Fibroblast of lung (primary cell): Measurements from ENCODE around the gene MCF2L. TPM values are rescaled to one million over a fixed set of nuclear protein-coding genes. Genes with fewer than 3 reads are reported as not detected.

ENCODE experiments used
- DNase-seq, 2 donors: peaks; one replicate each; pipeline versions ENCODE4 v3.0.0 to v3.0.0-alpha.2; 2010; ENCODE audit warnings: low read depth in 2 of 2
- H2AFZ ChIP-seq: 2 replicates; pipeline ENCODE4 v1.5.1; 2012; ENCODE audit warnings: low read length, control low read depth, inconsistent platforms
- H3K27ac ChIP-seq: 2 replicates; pipeline ENCODE4 v1.5.1; 2011; ENCODE audit warnings: low read length, control low read depth; ENCODE audit not compliant: insufficient read depth
- H3K27me3 ChIP-seq: 2 replicates; pipeline ENCODE4 v1.5.1; 2011; ENCODE audit warnings: mild to moderate bottlenecking, low read length; ENCODE audit not compliant: control insufficient read depth, insufficient read depth
- H3K36me3 ChIP-seq: 2 replicates; pipeline ENCODE4 v1.5.1; 2011; ENCODE audit warnings: low read length; ENCODE audit not compliant: control insufficient read depth, insufficient read depth
- H3K4me1 ChIP-seq: 2 replicates; pipeline ENCODE4 v1.5.1; 2011; ENCODE audit warnings: low read length; ENCODE audit not compliant: control insufficient read depth, insufficient read depth; ENCODE audit errors: extremely low read depth
- H3K4me2 ChIP-seq: 2 replicates; pipeline ENCODE4 v1.5.1; 2011; ENCODE audit warnings: low read length, control low read depth; ENCODE audit not compliant: insufficient read depth; ENCODE audit errors: extremely low read depth
- H3K4me3 ChIP-seq, 4 experiments: fragments of 200-600 bp in 1 of 4; sonication (generic) in 1 of 4; replicated peaks in 1 of 4; 2 replicates each; pipeline ENCODE4 v1.5.1; 2011 to 2016; ENCODE audit warnings: low read length in 4 of 4, low read depth in 3 of 4, mild to moderate bottlenecking in 3 of 4, control low read depth in 2 of 4, inconsistent platforms in 1 of 4, mixed read lengths in 1 of 4; ENCODE audit not compliant: insufficient read depth in 1 of 4; ENCODE audit errors: control extremely low read depth in 1 of 4
- H3K79me2 ChIP-seq: 2 replicates; pipeline ENCODE4 v1.5.1; 2012; ENCODE audit warnings: mild to moderate bottlenecking, low read length, inconsistent platforms; ENCODE audit not compliant: control insufficient read depth, insufficient read depth
- H3K9ac ChIP-seq: 2 replicates; pipeline ENCODE4 v1.5.1; 2011; ENCODE audit warnings: mild to moderate bottlenecking, low read length, control low read depth; ENCODE audit not compliant: insufficient read depth
- H3K9me3 ChIP-seq: 2 replicates; pipeline ENCODE4 v1.5.1; 2012; ENCODE audit warnings: low read depth, low read length; ENCODE audit not compliant: control insufficient read depth, insufficient read depth
- H4K20me1 ChIP-seq: 2 replicates; pipeline ENCODE4 v1.5.1; 2011; ENCODE audit warnings: low read length; ENCODE audit not compliant: control insufficient read depth, insufficient read depth; ENCODE audit errors: extremely low read depth
- CTCF ChIP-seq, 2 donors: IDR thresholded peaks in 1 of 2; conservative IDR thresholded peaks in 1 of 2; 1 replicate in 1 of 2; 2 replicates in 1 of 2; pipeline ENCODE4 v1.5.1; 2011 to 2012; ENCODE audit warnings: low read length in 2 of 2, control low read depth in 1 of 2, inconsistent platforms in 1 of 2, low read depth in 1 of 2, mild to moderate bottlenecking in 1 of 2
- EZH2 ChIP-seq: IDR thresholded peaks from 2 replicates; pipeline ENCODE4 v1.5.1; 2012; ENCODE audit warnings: low read length, control low read depth, mild to moderate bottlenecking; ENCODE audit errors: missing control alignments
- polyA plus RNA-seq, 2 donors: library from polyadenylated mRNA; depleted of rRNA in 1 of 2; stranded (reverse) in 1 of 2; unstranded in 1 of 2; fragments of >200 nt; gene quantifications; 2 replicates each; pipeline ENCODE4 v1.2.1, GENCODE V29; 2011 to 2012; ENCODE audit warnings: missing spikeins in 1 of 2
- total RNA-seq: library from RNA; depleted of rRNA; stranded (reverse); fragments of >200 nt; gene quantifications from 2 replicates; pipeline ENCODE4 v1.2.1, GENCODE V29; 2014

The MCF2L gene
- total and polyA plus RNA-seq, 2 donors (not counting 1 experiment from before 2014, with no cell fraction given), result 0.18 to 3.3 TPM

DNA sequence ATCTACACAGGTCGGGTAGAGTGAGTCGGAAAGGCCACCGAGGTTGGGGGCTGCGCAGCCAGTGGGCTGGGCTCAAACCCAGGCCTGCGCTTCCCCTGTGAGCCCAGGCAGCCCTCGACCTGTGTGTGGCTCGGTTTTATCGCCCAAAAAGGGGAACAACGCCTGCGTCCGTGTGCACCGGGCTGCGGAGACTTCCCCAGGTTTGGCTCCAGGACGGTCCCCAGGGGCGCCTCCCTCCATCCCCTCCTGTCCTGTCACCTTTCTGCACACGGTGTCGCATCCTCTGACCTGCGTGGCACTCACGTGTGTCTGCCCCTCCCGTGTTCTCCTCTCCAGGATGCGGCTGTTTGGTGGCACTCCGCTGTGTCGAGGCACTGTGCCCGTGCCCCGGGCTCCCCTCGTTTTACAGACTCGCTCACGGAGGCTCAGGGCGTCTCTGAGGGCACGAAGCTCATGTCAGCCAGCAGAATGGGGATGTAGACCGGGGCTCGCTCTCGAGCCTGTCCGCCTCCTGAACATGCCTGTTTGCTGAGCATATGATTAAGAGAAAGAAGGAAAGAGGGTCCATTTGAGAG lies 25.9 kb downstream of the MCF2L start:
- no peak for DNase-seq
- Histone ChIP-seq H3K4me2 (no peak overlapping the region), H4K20me1 (no peaks in the 10 kb centered on the region), H3K4me3 (no peak overlapping the region), H3K27me3 (no peaks in the 10 kb centered on the region), H3K9ac (no peak overlapping the region), H3K79me2 (no peaks in the 10 kb centered on the region), H2AFZ (no peak overlapping the region), H3K4me1 (no peaks in the 10 kb centered on the region), H3K36me3 (no peaks in the 10 kb centered on the region), H3K9me3 (no peaks in the 10 kb centered on the region), H3K27ac (no peak overlapping the region)
- no peak for TF ChIP-seq EZH2
- TF ChIP-seq CTCF (conservative IDR thresholded peaks at IDR 0.05 in 1 of 2, IDR thresholded peaks at IDR 0.05 in 1 of 2; ENCODE audit: low read depth in 1 of 2, low read length in 2 of 2), result no peak

DNA sequence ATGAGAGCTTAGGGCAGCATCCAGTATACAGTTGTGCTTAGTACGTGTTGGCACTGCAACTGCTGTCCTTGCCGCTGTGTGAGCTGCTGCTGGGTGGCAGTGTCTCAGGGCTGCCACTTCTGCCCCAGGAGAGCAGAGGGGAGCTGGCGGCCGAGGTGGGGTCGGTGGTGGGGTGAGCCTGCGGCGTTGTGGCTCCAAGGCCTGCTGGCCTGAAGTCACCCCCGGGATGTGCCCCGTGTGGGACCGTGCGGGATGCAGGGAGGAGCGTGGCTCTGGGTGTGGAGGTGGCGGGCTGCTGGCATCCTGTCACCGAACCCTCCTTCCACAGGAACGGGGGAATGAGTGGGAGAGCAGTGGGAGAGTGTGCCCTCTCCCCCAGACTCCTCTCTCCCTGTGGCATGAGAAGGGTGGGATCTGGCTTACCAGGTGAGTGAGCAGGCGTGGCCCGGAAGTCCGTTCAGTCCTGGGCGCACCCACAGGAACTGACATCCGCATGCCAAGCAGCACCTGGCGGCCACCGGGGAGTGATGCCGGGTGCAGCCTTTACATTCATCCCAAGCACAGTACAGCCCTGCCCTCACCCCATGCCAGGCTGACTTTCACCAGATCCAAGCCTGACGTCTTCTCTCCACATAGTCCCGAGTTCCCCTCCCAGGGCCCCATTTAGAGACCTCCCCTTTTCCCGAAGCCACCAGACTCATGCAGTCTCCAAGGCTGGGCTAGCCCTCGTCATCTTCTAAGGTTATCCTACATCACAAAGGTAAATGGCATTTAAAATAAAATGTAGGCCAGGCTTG lies 26.6 kb downstream of the MCF2L start:
- TF ChIP-seq EZH2 (no peak), CTCF (conservative IDR thresholded peaks at IDR 0.05 in 1 of 2, IDR thresholded peaks at IDR 0.05 in 1 of 2; ENCODE audit: low read depth in 1 of 2, low read length in 2 of 2) (no peak)
- DNase-seq, result no peak
- no peaks in the 10 kb centered on the region for H3K79me2 ChIP-seq
- no peak overlapping the region for H3K27ac ChIP-seq
- no peak overlapping the region for H2AFZ ChIP-seq
- H3K4me2 ChIP-seq, result no peak overlapping the region
- no peaks in the 10 kb centered on the region for H4K20me1 ChIP-seq
- H3K27me3 ChIP-seq, result no peaks in the 10 kb centered on the region
- no peak overlapping the region for H3K4me3 ChIP-seq
- H3K9ac ChIP-seq, result no peak overlapping the region
- no peaks in the 10 kb centered on the region for H3K9me3 ChIP-seq
- H3K4me1 ChIP-seq, result no peaks in the 10 kb centered on the region
- no peaks in the 10 kb centered on the region for H3K36me3 ChIP-seq

DNA sequence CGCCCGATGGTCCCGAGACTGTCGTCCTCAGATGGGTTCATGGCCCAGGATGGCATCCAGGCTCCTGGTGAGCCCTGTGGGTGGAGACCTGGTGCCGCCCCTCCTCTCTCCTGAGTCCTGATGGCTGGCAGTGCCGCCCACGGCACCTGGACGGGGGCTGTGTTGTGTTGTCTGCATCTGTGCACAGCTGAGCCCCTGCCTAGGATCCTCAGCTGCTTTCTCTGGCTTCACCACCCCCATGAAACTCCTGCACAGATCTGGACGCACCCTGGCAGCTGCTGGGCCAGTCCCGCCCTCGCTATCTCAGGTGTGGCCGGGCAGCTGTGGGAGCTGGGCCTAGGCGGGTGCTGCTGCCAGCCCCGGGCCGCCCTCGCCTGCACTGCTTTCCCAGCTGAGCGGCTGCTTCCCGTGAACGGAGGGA lies 27.7 kb downstream of the MCF2L start:
- no peak overlapping the region for H3K4me2 ChIP-seq
- no peak overlapping the region for H3K27ac ChIP-seq
- no peaks in the 10 kb centered on the region for H3K36me3 ChIP-seq
- no peak overlapping the region for H3K4me3 ChIP-seq
- no peaks in the 10 kb centered on the region for H3K9me3 ChIP-seq
- no peaks in the 10 kb centered on the region for H3K79me2 ChIP-seq
- TF ChIP-seq CTCF (conservative IDR thresholded peaks at IDR 0.05 in 1 of 2, IDR thresholded peaks at IDR 0.05 in 1 of 2; ENCODE audit: low read depth in 1 of 2, low read length in 2 of 2) (no peak), EZH2 (no peak)
- peaks cover 7% of the 10 kb centered on the region for H3K27me3 ChIP-seq
- H3K4me1 ChIP-seq, result no peaks in the 10 kb centered on the region
- H2AFZ ChIP-seq, result no peak overlapping the region
- no peak for DNase-seq
- H3K9ac ChIP-seq, result no peak overlapping the region
- no peaks in the 10 kb centered on the region for H4K20me1 ChIP-seq
